ENCODE results near the gene TMEM259. TPM values are rescaled to one million over a fixed set of nuclear protein-coding genes. Genes with fewer than 3 reads are reported as not detected.

Gene TMEM259
- polyA plus RNA-seq, 1 experiment: 111 TPM

DNA sequence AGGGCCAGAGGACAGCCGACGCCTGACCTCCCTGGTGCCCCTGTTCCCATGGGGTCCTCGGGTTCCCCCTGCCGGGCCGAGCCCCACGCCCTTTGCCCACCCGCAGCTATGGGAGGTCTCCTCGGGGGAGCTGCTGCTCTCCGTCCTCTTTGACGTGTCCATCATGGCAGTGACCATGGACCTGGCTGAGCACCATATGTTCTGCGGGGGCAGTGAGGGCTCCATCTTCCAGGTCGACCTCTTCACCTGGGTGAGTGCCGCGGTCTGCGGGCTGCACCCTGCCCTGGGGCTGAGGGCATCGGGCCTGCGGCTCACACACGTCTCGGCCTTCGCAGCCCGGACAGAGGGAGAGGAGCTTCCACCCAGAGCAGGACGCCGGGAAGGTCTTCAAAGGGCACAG lies 30.2 kb downstream of the TMEM259 start:
- CTCF ChIA-PET: no interaction called here

DNA sequence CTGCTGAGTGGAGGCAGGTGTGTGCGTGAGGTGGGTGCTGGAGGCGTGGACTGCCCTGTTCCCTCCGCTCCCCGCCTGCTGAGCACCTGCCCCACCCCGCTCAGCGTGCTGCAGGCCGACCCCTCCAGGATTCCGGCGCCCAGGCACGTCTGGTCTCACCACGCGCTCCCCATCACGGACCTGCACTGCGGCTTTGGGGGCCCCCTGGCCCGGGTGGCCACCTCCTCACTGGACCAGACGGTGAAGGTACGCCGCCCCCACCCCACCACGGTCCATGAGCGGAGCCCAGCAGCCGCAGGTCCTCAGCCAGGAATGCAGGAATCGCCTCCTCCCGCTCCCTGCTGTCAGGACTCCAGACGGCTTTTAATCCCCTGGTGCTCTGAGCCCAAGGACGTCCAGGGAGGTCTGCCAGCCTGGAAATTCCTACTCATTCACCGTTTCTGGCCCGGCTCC lies 30.8 kb downstream of the TMEM259 start:
- Histone ChIP-seq H3K4me3 (ENCODE audit: low read depth, low read length) (no peak overlapping the region), H3K27me3 (ENCODE audit: control insufficient read depth, insufficient read depth, low read length) (no peaks in the 10 kb centered on the region), H3K36me3 (ENCODE audit: control insufficient read depth, insufficient read depth, low read length) (peaks cover 25% of the 10 kb centered on the region)
- TF ChIP-seq, protein P1, sequence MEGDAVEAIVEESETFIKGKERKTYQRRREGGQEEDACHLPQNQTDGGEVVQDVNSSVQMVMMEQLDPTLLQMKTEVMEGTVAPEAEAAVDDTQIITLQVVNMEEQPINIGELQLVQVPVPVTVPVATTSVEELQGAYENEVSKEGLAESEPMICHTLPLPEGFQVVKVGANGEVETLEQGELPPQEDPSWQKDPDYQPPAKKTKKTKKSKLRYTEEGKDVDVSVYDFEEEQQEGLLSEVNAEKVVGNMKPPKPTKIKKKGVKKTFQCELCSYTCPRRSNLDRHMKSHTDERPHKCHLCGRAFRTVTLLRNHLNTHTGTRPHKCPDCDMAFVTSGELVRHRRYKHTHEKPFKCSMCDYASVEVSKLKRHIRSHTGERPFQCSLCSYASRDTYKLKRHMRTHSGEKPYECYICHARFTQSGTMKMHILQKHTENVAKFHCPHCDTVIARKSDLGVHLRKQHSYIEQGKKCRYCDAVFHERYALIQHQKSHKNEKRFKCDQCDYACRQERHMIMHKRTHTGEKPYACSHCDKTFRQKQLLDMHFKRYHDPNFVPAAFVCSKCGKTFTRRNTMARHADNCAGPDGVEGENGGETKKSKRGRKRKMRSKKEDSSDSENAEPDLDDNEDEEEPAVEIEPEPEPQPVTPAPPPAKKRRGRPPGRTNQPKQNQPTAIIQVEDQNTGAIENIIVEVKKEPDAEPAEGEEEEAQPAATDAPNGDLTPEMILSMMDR (IDR thresholded peaks at IDR 0.05; ENCODE audit: insufficient read depth, low read depth, low read length): no peak
- no peak for DNase-seq (ENCODE audit: low read depth)
- CTCF ChIA-PET: no interaction called here
- POLR2A ChIA-PET: no interaction called here

More for the DNA sequence above, 30.2 kb downstream of the TMEM259 start:
- DNase-seq (ENCODE audit: low read depth): no peak
- TF ChIP-seq, protein P1 (IDR thresholded peaks at IDR 0.05; ENCODE audit: insufficient read depth, low read depth, low read length): no peak
- Histone ChIP-seq H3K4me3 (ENCODE audit: low read depth, low read length) (no peak overlapping the region), H3K27me3 (ENCODE audit: control insufficient read depth, insufficient read depth, low read length) (no peaks in the 10 kb centered on the region), H3K36me3 (ENCODE audit: control insufficient read depth, insufficient read depth, low read length) (peaks cover 22% of the 10 kb centered on the region)
- POLR2A ChIA-PET: no interaction called here

DNA sequence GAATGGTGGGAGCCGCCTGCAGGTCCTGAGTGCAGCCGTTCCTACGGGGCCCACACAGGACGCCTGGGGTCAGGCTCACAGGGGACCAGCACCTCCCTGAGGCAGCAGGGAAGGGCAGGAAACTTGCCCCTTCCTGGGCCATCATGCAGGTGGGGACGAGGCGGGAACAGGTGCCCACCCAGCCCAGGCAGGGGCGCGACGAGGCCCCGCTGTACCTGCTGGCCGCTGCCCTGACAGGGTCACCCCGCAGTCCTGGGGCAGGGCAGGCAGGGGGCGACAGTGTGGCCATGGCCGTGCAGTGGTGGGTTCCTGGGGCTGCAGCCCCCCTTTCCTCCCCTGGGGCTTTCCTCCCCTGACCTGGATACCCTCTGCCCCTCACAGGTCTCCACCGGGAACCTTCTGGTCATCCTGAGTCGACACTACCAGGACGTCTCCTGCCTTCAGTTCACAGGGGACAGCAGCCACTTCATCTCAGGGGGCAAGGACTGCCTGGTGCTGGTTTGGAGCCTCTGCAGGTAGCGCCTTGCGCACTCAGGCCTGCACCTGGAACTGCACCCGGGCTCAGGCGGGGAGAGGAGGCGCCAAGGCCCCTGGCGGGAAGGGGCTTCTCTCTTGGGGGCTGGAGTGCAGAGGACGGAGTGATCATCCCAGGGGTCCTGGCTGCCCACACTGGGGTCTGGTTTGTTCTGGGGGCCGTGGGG lies 31.4 kb downstream of the TMEM259 start:
- no peak for DNase-seq (ENCODE audit: low read depth)
- ChIA-PET CTCF (no interaction called here), POLR2A (no interaction called here)
- Histone ChIP-seq H3K27me3 (ENCODE audit: control insufficient read depth, insufficient read depth, low read length) (no peaks in the 10 kb centered on the region), H3K4me3 (ENCODE audit: low read depth, low read length) (no peak overlapping the region), H3K36me3 (ENCODE audit: control insufficient read depth, insufficient read depth, low read length) (peaks cover 25% of the 10 kb centered on the region)
- TF ChIP-seq, protein P1 (IDR thresholded peaks at IDR 0.05; ENCODE audit: insufficient read depth, low read depth, low read length): peak; percentile 46

DNA sequence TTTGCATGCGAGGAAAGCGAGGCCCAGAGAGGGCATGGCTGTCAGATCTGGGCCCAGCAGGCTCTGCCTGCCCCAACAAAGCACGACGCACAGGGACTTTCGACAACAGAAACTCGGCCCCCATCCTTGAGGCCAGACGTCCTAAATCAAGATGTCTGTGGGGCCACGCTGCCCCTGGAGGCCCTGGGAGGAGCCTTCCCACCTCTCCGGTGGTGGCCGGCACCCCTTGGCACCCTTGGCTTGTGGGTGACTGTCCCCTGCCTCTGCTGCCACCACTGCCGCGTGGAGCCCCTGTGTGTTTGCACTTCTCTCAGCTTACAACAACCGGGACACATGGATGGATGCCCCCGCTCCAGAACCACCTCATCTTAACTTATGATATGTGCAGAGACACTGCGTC lies 32.4 kb downstream of the TMEM259 start:
- peaks cover 23% of the 10 kb centered on the region for H3K36me3 ChIP-seq (ENCODE audit: control insufficient read depth, insufficient read depth, low read length)
- H3K4me3 ChIP-seq (ENCODE audit: low read depth, low read length): no peak overlapping the region
- H3K27me3 ChIP-seq (ENCODE audit: control insufficient read depth, insufficient read depth, low read length): no peaks in the 10 kb centered on the region
- no peak for DNase-seq (ENCODE audit: low read depth)
- TF ChIP-seq, protein P1 (IDR thresholded peaks at IDR 0.05; ENCODE audit: insufficient read depth, low read depth, low read length): no peak
- ChIA-PET CTCF (interaction anchor here (0.8 to 1.1 kb wide), 2 partner anchors 16 to 125 kb away, joined by 3 to 4 read pairs; no protein-coding TSS in a partner anchor), POLR2A (no interaction called here)

DNA sequence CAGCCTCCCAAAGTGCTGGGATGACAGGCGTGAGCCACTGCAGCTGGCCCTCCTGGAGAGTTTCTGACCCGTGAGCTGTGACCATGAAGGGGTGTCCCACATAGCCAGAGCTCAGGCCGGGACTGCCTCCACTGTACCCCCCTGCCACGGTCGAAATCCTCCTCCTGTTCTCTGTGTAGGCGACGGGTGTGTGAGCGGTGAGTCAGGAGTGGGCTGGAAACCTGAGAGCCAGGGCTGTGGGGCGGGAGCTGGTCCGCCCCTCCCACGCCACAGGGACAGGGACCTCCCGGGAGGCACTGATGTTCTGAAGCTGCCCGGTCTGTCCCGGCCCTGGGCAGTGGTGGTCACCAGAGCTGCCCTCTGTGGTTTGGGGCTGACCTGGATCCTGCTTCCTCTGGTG lies 32.8 kb downstream of the TMEM259 start:
- ChIA-PET POLR2A (no interaction called here), CTCF (interaction anchor here (0.6 to 1.1 kb wide), 4 partner anchors 16 to 125 kb away, joined by 3 to 5 read pairs (median 4); no protein-coding TSS in a partner anchor)
- Histone ChIP-seq H3K36me3 (ENCODE audit: control insufficient read depth, insufficient read depth, low read length) (peaks cover 23% of the 10 kb centered on the region), H3K4me3 (ENCODE audit: low read depth, low read length) (no peak overlapping the region), H3K27me3 (ENCODE audit: control insufficient read depth, insufficient read depth, low read length) (no peaks in the 10 kb centered on the region)
- DNase-seq (ENCODE audit: low read depth): no peak
- TF ChIP-seq, protein P1 (IDR thresholded peaks at IDR 0.05; ENCODE audit: insufficient read depth, low read depth, low read length): no peak

Measured in BJ (cell line).